WTC11 (cell line): Measurements from ENCODE around the gene LRRN1. TPM values are rescaled to one million over a fixed set of nuclear protein-coding genes. Genes with fewer than 3 reads are reported as not detected.

Source experiments
- ATAC-seq: fragments of 200-7000 bp; cut with Tn5 transposase; 2 replicates; pipeline ENCODE4 v1.10.0; 2021; ENCODE audit warnings: mild to moderate bottlenecking, moderate library complexity
- CTCF ChIA-PET: fragments of 300-600 bp; sonication (Branson Sonifier 250); formaldehyde crosslinking; loops from one replicate; lab custom pipeline; 2021; ENCODE audit warnings: antibody characterized with exemption; lab: Charles Lee
- POLR2A ChIA-PET: fragments of 350-600 bp; sonication (Branson Sonifier 250); formaldehyde crosslinking; loops from one replicate; lab custom pipeline; 2021; ENCODE audit warnings: antibody characterized with exemption; lab: Charles Lee
- DNase-seq: peaks from one replicate; pipeline ENCODE4 v3.0.0; 2021; ENCODE audit warnings: low spot score
- H3K27ac Mint-ChIP-seq: 2 replicates; pipeline ENCODE4 v1.8.0; 2021; ENCODE audit warnings: mixed read lengths
- H3K27me3 Mint-ChIP-seq: 2 replicates; pipeline ENCODE4 v1.8.0; 2021; ENCODE audit warnings: low read depth, mild to moderate bottlenecking, moderate library complexity, mixed read lengths
- H3K36me3 Mint-ChIP-seq: 2 replicates; pipeline ENCODE4 v1.8.0; 2021; ENCODE audit warnings: mixed read lengths
- H3K4me1 Mint-ChIP-seq: 2 replicates; pipeline ENCODE4 v1.8.0; 2022; ENCODE audit warnings: mixed read lengths
- H3K4me3 Mint-ChIP-seq: 2 replicates; pipeline ENCODE4 v1.8.0; 2021; ENCODE audit warnings: mild to moderate bottlenecking, moderate library complexity, mixed read lengths
- H3K9me3 Mint-ChIP-seq: 2 replicates; pipeline ENCODE4 v1.8.0; 2021; ENCODE audit warnings: mixed read lengths
- AR ChIP-seq: fragments of 250-450 bp; sonication (Bioruptor Pico); IDR thresholded peaks from 2 replicates; pipeline ENCODE4 v1.9.0; 2021; ENCODE audit warnings: mild to moderate bottlenecking
- CREB1 ChIP-seq: sonication (generic); formaldehyde crosslinking; IDR thresholded peaks from 2 replicates; pipeline ENCODE4 v1.8.0; 2023; ENCODE audit warnings: mild to moderate bottlenecking, missing genetic modification reagents
- CTCF ChIP-seq: fragments of 200-600 bp; IDR thresholded peaks from 2 replicates; pipeline ENCODE4 v1.8.0; 2022; ENCODE audit warnings: antibody characterized with exemption
- HMGA2 ChIP-seq: fragments of 250-450 bp; sonication (Bioruptor Pico); IDR thresholded peaks from 2 replicates; pipeline ENCODE4 v1.4.0; 2021; ENCODE audit warnings: mild to moderate bottlenecking, moderate library complexity
- HMGXB4 ChIP-seq: sonication (generic); formaldehyde crosslinking; IDR thresholded peaks from 2 replicates; pipeline ENCODE4 v1.8.1; 2023; ENCODE audit warnings: mild to moderate bottlenecking, moderate library complexity, missing genetic modification reagents
- JAZF1 ChIP-seq: fragments of 250-450 bp; sonication (Bioruptor Pico); IDR thresholded peaks from 2 replicates; pipeline ENCODE4 v1.9.0; 2021; ENCODE audit warnings: moderate library complexity, mild to moderate bottlenecking, inconsistent platforms
- JUN ChIP-seq: sonication (generic); formaldehyde crosslinking; IDR thresholded peaks from 2 replicates; pipeline ENCODE4 v1.8.0; 2023; ENCODE audit warnings: mild to moderate bottlenecking, missing genetic modification reagents
- MXD4 ChIP-seq: fragments of 250-450 bp; sonication (Bioruptor Pico); IDR thresholded peaks from 2 replicates; pipeline ENCODE4 v1.8.0; 2021; ENCODE audit warnings: mild to moderate bottlenecking, moderate library complexity, borderline replicate concordance
- NFE2L1 ChIP-seq: sonication (generic); formaldehyde crosslinking; IDR thresholded peaks from 2 replicates; pipeline ENCODE4 v1.8.1; 2023; ENCODE audit warnings: missing genetic modification reagents
- NFYB ChIP-seq: sonication (generic); formaldehyde crosslinking; conservative IDR thresholded peaks from 2 replicates; pipeline ENCODE4 v1.8.0; 2022; ENCODE audit warnings: low read depth, missing genetic modification reagents
- NR1H2 ChIP-seq: sonication (generic); formaldehyde crosslinking; IDR thresholded peaks from 2 replicates; pipeline ENCODE4 v1.9.0; 2021; ENCODE audit warnings: mild to moderate bottlenecking, moderate library complexity, missing genetic modification reagents
- PREB ChIP-seq: sonication (generic); formaldehyde crosslinking; IDR thresholded peaks from 2 replicates; pipeline ENCODE4 v1.8.1; 2022; ENCODE audit warnings: mild to moderate bottlenecking, missing genetic modification reagents, moderate library complexity, borderline replicate concordance
- PRRX2 ChIP-seq: fragments of 250-450 bp; sonication (Bioruptor Pico); IDR thresholded peaks from 2 replicates; pipeline ENCODE4 v1.8.0; 2021; ENCODE audit warnings: mild to moderate bottlenecking
- RORB ChIP-seq: fragments of 250-450 bp; sonication (Bioruptor Pico); IDR thresholded peaks from 2 replicates; pipeline ENCODE4 v1.9.0; 2021; ENCODE audit warnings: mild to moderate bottlenecking
- SMAD4 ChIP-seq: sonication (generic); formaldehyde crosslinking; IDR thresholded peaks from 2 replicates; pipeline ENCODE4 v1.8.0; 2022; ENCODE audit warnings: mild to moderate bottlenecking, missing genetic modification reagents
- USF1 ChIP-seq: sonication (generic); formaldehyde crosslinking; IDR thresholded peaks from 2 replicates; pipeline ENCODE4 v1.8.0; 2022; ENCODE audit warnings: mild to moderate bottlenecking, missing genetic modification reagents
- ZNF121 ChIP-seq: sonication (generic); formaldehyde crosslinking; IDR thresholded peaks from 2 replicates; pipeline ENCODE4 v1.8.0; 2023; ENCODE audit warnings: missing genetic modification reagents
- ZNF138 ChIP-seq: sonication (generic); formaldehyde crosslinking; conservative IDR thresholded peaks from 2 replicates; pipeline ENCODE4 v1.8.1; 2022; ENCODE audit warnings: mild to moderate bottlenecking, moderate library complexity, missing genetic modification reagents
- ZNF281 ChIP-seq: sonication (generic); formaldehyde crosslinking; IDR thresholded peaks from 2 replicates; pipeline ENCODE4 v1.8.0; 2023; ENCODE audit warnings: mild to moderate bottlenecking, missing genetic modification reagents
- ZNF396 ChIP-seq: fragments of 250-450 bp; sonication (Bioruptor Pico); IDR thresholded peaks from 2 replicates; pipeline ENCODE4 v1.8.0; 2021; ENCODE audit warnings: mild to moderate bottlenecking, moderate library complexity, borderline replicate concordance
- total RNA-seq: library from RNA; stranded (reverse); gene quantifications from 3 replicates; pipeline ENCODE4 v1.2.3, GENCODE V29; 2021

LRRN1 gene
- total RNA-seq, 1 experiment from 2014 or later: 114 TPM

GRCh38 chr3:3783696-3784095, 15.5 kb upstream of the LRRN1 start:
- Mint-ChIP-seq H3K36me3 (peaks cover 11% of the 10 kb centered on the region; the same call in 1 of the 2 replicates), H3K4me1 (peaks cover 9% of the 10 kb centered on the region; the same call in 1 of the 2 replicates), H3K27ac (no peak overlapping the region), H3K4me3 (no peak overlapping the region), H3K9me3 (peaks cover 43% of the 10 kb centered on the region), H3K27me3 (0 out of 2 replicates have a peak, but pooled peaks cover 2% of the 10 kb centered on the region)
- no peak for DNase-seq
- TF ChIP-seq ZNF396 (CRISPR knock-in tag) (no peak), JAZF1 (no peak), SMAD4 (CRISPR knock-in tag) (no peak), ZNF281 (CRISPR knock-in tag) (no peak), USF1 (CRISPR knock-in tag) (no peak), PREB (no peak), ZNF138 (CRISPR knock-in tag) (no peak), NFYB (CRISPR knock-in tag) (no peak), AR (no peak), ZNF121 (CRISPR knock-in tag) (no peak), HMGXB4 (CRISPR knock-in tag) (no peak), JUN (CRISPR knock-in tag) (no peak), HMGA2 (no peak)
- no peak for ATAC-seq
- CTCF ChIA-PET: no interaction called here
- POLR2A ChIA-PET: no interaction called here

- POLR2A ChIA-PET: no interaction called here
- Mint-ChIP-seq H3K4me1 (peaks cover 5% of the 10 kb centered on the region), H3K36me3 (0 out of 2 replicates have a peak, but pooled peaks cover 4% of the 10 kb centered on the region), H3K27ac (no peak overlapping the region), H3K4me3 (no peak overlapping the region), H3K9me3 (peaks cover 28% of the 10 kb centered on the region), H3K27me3 (peaks cover 12% of the 10 kb centered on the region)
- CTCF ChIA-PET: no interaction called here
- no peak for DNase-seq
- ATAC-seq: no peak
- TF ChIP-seq AR (no peak), RORB (no peak), PRRX2 (CRISPR knock-in tag) (no peak), MXD4 (CRISPR knock-in tag) (no peak), HMGXB4 (CRISPR knock-in tag) (no peak), CREB1 (no peak), NR1H2 (CRISPR knock-in tag) (no peak), CTCF (no peak), NFE2L1 (CRISPR knock-in tag) (no peak)
Measured at GRCh38 chr3:3792391-3792790, 6.8 kb upstream of the LRRN1 start.
